ENCODE measurements around the gene TEX2.

TEX2 gene

DNA sequence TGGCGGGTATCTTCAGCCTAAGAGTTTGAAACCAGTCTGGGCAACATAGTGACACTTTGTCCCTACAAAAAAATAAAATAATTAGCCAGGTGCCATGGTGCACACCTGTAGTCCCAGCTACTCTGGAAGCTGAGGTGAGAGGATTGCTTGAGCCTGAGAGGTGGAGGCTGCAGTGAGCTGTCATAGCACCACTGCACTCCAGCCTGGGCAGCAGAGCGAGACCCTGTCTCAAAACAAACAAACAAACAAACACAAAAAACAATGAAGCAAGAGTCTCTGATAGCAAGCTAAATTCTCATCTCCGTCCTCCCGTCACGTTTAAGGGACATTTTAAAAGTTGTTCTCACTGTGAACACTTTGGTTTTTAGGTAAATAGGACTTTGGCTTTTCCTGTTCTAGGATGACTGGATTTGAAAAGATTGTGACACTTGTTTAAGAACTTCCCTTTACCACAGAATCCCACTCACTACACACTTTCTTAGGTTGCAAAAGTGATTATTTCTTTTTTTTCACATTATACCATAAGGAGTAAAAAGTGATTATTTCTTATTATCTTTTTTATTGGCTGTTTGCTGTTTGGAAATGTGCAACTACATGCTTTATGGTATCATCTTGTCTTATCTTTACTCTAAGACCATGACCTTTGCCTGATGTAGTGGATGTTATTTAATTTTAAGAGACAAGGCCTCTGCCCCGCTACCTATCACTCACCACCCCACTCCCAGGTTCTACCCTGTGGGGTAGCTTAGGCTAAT is 128.7 kb downstream of the TEX2 start:
- DNase-seq = no peak

DNA sequence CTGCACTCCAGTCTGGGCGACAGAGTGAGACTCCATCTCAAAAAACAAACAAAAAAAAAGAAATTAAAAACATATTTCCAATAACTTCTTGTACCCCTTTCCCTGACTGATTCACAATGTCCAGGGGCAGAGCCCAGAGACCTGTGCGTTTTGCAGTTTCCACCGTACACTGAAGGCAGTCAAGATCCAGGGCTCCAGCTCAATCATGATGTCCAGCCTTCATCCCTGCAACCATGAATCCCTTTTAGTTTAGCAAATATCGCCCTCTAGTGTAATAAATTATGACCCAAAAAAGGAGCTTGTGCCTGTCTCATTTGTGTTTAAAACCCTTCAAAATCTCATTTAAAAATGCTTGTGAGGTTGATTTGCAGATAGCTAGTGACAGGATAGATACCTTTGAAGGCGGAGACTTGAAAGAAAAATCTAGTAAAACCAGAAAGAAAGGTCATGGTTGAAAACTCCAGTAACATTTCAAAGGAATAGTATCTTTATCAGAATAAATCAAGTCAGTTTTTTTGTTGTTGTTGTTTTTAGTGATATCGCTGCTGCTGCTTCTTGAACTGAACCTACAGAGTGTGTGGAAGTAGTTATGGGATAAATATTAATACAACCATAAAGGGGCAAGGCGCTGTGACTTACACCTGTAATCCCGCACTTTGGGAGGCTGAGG is 129.4 kb downstream of the TEX2 start:
- peak; percentile 75 for DNase-seq

DNA sequence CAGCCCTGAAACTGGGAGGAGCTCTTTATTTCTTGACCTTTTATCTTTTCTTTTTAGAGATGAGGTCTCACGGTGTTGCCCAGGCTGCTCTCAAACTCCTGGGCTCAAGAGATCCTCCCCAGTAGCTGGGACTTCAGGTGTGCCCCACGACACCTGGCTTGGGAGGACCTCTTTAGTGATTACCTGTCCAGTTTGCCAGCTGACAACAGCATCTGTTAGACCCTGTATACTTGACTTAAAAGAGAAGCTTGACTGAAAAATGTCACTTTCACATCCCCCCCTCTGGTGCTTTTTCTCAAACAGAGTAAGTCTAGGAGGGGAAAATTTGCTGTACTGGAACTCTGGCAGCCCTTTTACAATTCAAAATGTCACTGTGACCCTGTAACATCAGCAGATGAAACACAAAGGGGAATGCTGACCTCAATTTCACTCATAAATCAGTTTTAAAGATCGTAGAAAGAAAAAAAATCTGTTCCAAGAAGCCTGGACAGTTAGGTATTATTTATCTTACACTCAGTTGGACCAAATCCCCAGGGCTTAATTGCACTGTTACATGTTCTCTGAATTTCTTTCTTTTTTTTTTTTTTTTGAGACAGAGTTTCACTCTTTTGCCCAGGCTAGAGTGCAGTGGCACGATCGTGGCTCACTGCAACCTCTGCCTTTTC is 131.3 kb downstream of the TEX2 start:
- DNase-seq = peak; percentile 69

DNA sequence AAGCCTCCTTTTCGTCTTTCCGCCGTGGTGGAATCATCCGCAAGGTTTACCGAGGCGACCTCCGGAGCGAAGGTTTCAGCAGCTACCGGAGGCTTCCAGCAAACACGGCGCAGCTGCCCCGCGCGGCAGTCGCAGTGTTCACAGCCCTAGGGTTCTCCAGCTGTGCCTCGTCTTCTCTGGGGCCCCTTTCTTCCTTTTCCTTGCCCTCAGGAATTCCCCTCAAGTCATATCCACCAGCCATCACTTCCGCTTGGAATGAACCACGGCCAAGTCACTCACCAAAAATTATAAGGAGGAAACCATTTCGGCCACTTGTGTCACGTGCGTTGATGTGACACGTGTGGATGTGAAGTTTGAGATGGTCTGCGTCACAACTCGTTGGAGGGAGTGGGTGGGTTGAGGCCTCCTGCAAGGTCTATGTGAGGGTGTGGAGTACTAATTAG is 132.5 kb downstream of the TEX2 start:
- peak; percentile 49 for DNase-seq

DNA sequence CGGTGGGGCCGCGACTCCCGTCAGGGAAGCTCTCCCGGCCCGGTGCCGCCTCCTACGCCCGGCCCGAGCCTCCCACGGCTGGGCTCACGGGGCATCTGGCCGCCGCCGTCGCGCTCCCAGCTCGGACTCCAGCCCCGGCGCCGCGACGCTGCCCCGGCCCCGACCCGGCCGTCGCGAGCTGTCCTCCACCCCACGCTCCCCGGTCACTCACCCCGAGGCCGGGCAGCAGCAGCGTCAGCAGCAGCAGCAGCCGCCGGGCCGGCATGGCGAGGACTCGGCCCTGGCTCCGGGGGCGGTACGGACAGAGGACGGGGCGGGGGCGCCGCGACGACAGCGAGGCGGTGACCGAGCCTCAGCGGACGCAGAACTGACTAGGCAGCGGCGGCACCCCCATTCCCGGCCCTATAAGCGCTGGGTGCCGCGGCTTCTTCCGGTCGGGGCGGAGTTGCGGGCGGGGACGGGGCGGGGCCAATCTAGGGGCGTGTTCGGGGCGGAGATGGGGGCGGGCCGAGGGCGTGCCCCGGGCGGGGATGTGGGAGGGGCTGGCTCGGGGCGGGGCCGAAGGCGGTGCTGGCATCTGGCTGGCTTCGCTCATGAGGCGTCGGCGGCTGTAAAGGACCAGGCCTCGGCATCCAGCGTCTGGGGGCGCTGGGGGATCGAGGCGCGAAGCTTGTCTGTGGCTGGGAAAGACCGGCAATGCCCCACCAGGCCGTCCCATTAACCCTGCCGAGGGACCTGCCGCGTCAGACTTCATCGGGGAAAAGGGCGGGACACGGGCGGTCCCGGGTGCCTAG is 133.1 kb downstream of the TEX2 start, which contains the start of gene ERN1:
ERN1 (minus strand) TSS at position 380 of the 794 bp plus-strand sequence; CDS start at position 265, 115 bp downstream.
- DNase-seq = peak; percentile 91

DNA sequence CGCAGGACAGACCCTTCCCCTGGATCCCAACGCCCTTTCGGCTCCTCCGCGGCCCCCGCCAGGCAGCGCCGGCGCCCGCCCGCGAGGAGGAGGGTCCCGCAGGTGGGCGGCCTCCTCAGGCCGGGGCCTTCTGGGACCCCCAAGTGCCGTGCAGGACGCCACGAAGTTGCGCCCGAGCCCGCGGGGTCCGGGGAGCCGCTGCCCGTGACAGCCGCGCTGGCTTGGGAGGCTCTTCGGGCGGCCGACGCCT is 133.6 kb downstream of the TEX2 start:
- peak; percentile 18 for DNase-seq

DNA sequence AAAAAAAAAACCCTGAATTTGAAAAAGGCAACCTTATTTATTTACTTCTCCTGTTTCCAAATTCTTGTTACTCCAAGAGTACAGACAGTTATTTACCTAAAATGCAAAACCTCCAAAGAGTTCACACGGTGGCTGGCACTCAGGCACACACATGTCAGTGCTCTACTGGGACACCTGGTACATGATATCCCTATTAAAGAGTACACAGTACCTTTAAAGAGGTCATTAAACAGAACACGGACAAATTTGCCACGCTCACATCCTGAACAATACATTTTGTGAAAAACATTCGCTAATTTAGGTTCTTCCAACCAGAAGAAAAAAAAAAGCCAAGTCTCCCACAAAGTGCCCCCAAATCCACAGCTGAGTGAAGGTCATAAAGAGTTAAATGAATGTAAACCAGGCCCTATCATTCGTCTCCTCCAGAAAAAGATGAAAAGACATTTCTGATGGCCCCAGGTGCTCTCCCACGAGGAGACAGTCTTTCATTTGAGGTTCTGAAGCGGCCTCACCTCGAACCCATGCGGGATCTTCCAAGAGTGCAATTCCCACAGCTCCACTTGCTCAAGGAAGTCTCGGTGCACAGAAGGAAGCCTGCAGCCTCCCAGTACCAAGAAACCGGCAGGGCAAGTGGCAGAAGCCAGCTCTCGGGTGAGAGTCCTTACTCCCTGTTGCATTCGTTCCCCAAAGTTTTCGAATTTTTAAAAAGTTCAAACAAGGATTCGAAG is 134.1 kb downstream of the TEX2 start:
- DNase-seq = peak; percentile 41

DNA sequence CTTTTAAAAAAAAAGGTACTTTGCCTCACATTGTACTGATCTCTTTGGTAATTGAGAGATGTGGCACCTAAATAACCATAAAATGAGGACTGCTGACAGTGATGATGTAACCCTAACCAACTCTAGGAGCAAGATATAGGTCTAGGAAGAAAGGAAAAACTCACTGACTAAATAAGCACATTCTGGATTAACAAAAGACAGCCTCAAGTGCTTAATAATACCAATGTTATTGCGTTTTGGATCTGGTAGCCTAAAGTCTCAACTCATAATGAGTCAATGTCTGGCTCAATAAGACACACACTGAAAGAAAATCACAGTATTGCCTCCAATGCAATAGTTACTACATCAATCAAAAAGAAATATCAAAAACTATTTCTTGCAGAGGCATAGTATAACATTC is 136.1 kb downstream of the TEX2 start:
- peak; percentile 8 for DNase-seq

DNA sequence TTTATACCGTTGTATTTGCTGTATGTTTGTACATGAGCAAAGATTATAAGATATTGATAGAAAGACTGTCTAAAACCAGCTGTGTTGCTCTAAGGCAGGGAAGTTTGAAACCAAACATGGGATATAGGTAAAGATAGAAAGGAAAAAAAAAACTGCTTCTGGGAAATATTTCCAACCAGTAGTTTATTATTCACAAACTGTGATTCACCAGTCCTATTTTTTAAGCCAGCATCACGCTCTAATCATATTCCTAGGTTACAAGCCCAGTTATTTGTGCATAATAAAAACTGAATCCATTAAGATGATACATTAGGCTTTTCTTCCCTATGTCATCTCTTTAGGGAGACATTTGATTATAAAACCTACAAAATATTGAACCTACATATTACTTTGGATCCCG is 137.1 kb downstream of the TEX2 start:
- peak; percentile 3 for DNase-seq

DNA sequence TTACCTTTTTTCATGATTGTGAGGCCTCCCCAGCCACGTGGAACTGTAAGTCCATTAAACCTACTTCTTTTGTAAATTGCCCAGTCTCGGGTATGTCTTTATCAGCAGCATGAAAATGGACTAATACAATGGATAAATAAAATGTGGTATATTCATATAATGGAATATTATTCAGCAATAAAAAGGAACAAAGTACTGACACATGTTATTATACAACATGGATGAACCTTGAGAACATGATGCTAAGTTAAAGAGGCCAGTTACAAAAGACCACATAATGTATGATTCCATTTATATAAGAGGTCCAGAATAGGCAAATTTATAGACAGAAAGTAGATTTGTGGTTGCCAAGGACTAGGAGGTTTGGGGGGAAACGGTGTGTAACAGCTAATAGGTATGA is 138.5 kb downstream of the TEX2 start:
- DNase-seq = no peak

DNA sequence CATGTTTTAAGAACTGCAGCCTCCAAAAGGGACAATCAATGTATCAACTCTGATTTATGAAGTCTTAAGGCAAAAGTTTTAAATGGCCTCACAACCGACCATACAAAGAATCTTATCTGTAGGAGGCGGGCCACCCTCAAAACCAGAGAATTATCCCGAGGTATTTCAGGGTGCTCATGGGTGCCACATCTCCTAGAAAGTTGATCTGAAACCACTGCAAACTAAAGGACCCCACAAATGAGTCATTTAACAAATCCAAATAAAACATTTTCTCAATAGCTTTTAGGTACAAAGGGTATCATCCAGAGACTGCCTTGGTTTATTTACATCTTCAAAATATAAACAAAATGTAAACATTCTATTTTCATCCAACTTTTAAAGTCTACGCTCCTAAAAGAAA is 139.9 kb downstream of the TEX2 start:
- peak; percentile 34 for DNase-seq

DNA sequence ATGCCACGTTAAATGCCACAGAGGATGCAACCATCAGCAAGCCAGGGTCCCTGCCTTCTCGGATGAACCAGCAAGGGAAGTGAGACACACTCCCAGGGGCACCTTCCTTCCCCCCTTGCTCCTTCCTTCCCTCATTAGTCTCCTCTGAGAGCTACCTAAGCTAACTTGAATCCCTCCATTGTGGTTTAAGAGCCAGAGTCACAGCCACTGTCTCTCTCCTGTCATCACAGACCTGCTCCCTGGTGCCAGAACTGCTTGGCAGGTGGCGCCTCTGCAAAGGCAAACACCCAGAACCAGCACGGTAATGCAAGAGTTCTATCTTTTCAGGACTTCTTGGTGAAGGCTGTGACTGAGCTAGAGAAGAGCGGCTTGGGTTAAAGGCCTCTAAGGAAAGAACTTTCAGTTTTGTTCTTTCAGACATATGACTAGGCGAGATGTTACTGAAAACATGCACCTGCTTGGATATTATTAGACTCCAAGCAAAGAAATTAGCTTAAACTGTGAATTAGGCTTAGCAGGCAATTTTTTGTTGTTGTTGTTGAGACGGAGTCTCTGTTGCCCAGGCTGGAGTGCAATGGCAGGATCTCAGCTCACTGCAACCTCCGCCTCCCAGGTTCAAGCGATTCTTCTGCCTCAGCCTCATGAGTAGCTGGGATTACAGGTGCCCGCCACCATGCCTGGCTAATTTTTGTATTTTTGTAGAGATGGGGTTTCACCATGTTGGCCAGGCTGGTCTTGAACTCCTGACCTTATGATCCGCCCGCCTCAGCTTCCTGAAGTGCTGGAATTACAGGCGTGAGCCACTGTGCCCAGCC is 141.9 kb downstream of the TEX2 start:
- peak; percentile 87 for DNase-seq

DNA sequence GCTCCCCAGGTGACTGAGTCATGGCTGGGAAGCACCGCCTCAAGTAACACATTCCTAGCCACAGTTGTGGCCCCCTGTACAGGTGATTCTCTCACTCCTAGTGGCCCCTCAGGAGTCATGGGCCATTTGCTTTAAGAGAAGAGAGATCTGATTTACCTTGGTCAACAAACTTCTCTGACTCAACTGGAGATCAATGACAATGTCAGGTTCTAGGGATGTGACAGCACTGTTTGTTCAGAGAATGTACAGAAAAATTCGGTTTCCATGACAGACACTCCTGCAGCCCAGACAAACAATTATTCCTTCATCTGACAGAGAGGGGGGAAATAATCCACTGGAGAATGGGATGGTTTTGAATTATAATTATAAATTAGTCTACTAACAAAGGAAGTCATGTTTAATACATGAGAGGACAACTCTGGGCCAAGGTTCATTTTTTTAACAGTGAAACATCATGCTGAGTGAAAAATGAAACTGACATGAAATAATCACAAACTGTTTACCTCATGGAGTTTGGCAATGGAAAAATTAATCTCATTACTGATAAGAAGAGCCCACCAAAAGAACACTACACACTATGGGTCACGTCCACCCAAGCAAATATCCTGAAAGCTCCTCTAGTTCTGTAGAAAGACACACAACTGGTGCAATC is 142.8 kb downstream of the TEX2 start:
- DNase-seq = no peak

DNA sequence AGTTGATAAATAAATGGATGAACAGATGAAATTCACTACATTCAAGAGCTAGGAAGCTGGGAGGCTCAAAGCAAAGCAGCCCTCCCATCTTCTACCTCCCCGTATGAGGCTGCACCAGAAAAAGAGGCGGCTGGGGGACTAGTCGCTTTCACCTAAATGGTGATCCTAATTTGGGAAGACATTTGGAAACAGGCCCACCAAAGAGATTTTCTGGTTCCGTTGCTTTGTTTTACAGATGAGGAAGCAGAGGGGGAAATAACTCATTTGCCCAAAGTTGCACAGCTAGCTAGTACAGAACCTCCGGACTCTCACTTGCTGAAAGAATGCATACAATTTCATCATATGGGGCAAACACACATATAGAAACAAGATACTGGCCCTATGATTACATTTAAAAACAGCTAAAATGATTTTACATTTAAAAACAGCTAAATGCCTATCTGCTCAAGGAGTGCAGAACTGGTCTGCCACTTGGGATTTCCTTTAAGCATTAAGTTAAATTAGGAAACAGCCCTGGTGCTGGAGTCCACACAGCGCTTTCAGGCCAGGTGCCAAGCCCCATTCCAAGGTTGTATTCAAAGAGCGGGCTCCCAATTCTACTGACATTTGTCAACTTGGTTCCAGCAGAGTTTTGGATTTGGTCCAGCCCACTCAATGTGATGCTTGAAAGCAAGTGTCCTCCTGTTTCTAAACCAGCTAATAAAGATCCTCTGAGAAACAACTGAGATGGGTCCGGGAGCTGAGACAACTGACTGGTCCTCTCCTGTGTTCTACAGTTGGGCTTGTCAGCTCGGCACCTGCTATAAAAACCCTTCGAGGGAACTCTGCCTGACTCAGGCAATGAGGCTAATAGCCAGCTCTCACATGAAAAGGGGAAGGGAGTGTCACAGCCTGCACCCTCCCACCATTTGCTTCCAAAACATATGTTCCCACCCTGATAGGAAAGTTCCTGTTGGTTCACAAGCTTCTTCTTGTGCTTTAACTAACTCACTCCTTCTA is 144.8 kb downstream of the TEX2 start:
- DNase-seq = peak; percentile 82

DNA sequence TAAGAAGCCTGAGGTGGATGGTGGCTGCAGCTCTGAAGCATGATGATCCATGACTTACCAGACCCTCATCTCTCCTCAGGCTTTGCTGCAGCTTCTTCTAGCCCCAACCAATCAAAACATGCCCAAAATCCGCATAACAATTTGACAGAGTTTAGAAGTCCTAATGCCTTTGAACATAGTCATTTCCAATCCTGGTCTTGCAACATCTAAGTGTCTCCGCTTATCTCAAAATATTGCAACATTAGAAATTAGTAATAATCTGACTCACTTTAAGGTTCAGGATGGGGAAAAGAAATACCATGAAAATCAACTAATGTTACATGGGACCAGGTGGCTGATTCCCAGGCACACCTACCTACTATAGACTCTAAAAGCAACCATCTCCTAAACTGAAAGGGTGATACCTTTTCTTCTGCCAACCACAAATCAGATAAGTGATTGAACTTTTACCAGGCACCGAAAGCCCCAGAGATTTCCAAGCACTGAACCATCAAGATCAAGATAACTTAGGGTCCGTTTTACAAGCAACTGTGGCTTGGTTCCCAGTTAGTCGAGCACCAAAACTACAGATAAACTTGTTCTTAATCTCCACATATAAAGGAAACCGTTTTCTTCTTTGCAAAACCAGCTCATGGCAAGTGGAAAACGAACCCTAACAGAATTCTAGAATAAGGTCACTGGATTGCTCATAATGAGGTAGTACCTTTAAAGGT is 147.1 kb downstream of the TEX2 start:
- no peak for DNase-seq

DNA sequence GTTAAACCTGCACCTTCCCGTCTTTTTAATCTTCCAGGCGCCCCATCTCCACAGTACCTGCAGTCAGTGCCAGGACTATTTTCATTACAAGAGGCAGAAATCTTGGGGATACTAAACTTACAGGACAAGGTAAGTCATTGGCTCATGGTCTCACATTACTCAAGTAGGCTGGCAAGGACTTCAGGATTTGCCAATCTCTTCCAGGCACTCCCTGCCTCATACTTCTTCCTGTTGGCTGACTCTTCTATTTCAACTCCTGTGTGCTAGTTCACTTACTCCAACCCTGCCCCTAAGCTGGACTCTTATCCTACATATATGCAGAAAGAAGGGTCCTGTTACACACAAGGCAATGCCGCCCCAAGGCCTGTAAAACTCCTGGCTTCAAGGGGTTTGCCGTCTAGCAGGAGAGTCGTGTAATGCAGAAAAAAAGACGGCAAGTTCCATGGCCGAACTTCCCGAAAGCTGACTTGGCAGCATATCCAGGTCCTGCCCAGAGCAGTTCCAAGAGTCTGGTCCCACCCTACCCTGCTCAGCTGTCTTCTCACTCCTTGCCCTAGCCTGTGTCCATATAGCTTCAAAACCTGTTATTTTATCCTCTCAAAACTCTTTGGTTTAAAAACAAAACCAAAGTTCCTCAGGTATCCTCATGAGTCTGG is 147.9 kb downstream of the TEX2 start:
- DNase-seq = no peak

DNA sequence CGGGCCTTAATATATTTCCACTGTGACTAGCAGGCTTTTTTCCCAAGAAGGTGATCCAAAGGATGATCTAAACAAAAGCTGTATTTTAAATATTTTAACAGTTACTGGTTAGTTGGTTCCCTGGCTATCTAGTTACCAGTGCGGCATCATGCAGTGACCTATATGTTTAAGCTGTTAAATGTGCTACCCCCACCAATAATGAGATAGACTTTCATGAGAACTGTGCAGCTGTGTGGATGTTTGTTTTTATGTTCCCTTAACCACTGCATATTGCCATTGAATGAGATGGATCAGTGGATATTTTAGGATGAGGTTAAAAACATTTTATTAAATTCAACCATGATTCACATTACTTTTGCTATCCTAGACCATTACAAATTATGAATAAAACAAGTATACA is 150.1 kb downstream of the TEX2 start:
- no peak for DNase-seq

DNA sequence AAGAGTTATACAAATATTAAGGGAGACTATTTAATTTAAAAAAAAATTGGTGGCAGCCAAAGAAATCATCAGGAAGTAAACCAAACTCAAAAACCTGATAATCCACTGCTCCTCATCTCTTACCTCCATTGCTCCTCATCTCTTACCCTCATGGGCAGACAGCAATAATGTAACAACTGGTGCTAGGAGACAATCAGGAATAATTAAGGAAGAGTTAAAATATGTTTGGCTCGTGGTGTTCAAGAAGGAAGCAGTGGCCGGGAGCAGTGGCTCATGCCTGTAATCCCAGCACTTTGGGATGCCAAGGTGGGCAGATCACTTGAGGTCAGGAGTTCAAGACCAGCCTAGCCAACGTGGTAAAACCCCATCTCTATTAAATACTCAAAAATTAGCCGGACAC is 151.2 kb downstream of the TEX2 start:
- DNase-seq = no peak

All from RPMI8226 (cell line).